Right lobe of liver (tissue), 6 donors: Measurements from ENCODE around the gene SEC14L1. TPM values are rescaled to one million over a fixed set of nuclear protein-coding genes. Genes with fewer than 3 reads are reported as not detected.
A peak's percentile ranks its signal among the peaks of the same experiment; 100 is the strongest.
"Not testable (repeated sequence)": the region's sequence is repeated elsewhere in the genome, so short reads cannot be mapped to it uniquely, and the experiment has no call there.

Source experiments
- ATAC-seq, 4 donors: fragments of 200-7000 bp; cut with Tn5 transposase; one replicate each; pipeline ENCODE4 v1.9.1; 2020; ENCODE audit warnings: mild to moderate bottlenecking in 4 of 4, moderate library complexity in 4 of 4
- DNase-seq, 3 donors: peaks; one replicate each; pipeline ENCODE4 v3.0.0-alpha.2; 2020
- H3K27ac ChIP-seq, 3 donors: fragments of 200-600 bp; one replicate each; pipeline ENCODE4 v1.8.0; 2022
- H3K27me3 ChIP-seq, 2 donors: fragments of 200-600 bp; one replicate each; pipeline ENCODE4 v1.8.0; 2022
- H3K36me3 ChIP-seq, 4 donors: fragments of 200-600 bp; sonication (generic) in 1 of 4; one replicate each; pipeline versions ENCODE4 v1.5.1 to v1.8.0; 2017 to 2022; ENCODE audit warnings: control low read depth in 1 of 4
- H3K4me1 ChIP-seq, 4 donors: fragments of 200-600 bp; sonication (generic) in 1 of 4; one replicate each; pipeline versions ENCODE4 v1.5.1 to v1.8.0; 2017 to 2022; ENCODE audit warnings: control low read depth in 1 of 4
- H3K4me3 ChIP-seq, 3 donors: fragments of 200-600 bp; one replicate each; pipeline ENCODE4 v1.8.0; 2022
- H3K9me3 ChIP-seq, 4 donors: fragments of 200-600 bp; sonication (generic) in 1 of 4; one replicate each; pipeline versions ENCODE4 v1.5.1 to v1.8.0; 2017 to 2022; ENCODE audit warnings: control low read depth in 1 of 4
- POLR2A ChIP-seq: fragments of 450-650 bp; IDR thresholded peaks from one replicate; pipeline ENCODE4 v1.6.1; 2017; ENCODE audit warnings: antibody characterized with exemption, mild to moderate bottlenecking
- WGBS: methylation state at CpG from one replicate; pipeline ENCODE4 v1.1.6; 2018; ENCODE audit warnings: low coverage, low lambda C conversion rate; ENCODE audit not compliant: insufficient coverage; ENCODE audit errors: missing lambda C conversion rate; 5-methylcytosine and 5-hydroxymethylcytosine counted together
- intact Hi-C, 2 donors: fragments of 100-400 bp; cut with DNase I; formaldehyde crosslinking; loops; one replicate each; pipeline versions ENCODE4 v1.11.2 to v1.14.1; 2022
- total RNA-seq, 6 experiments: library from RNA; depleted of rRNA in 2 of 6; stranded (reverse); fragments of >200 nt in 2 of 6; fragmentation: NEBNext Ultra II Directional in 3 of 6; extraction: Animal tissue kit (Norgen Biotek cat#: 25700) in 3 of 6; gene quantifications; one replicate each; pipeline versions ENCODE4 v1.1.0 to v1.2.4, GENCODE V29; 2016 to 2023
- TF ChIP-seq, protein P1 (sequence below), 4 donors: fragments of 200-600 bp in 3 of 4; fragments of 450-650 bp in 1 of 4; IDR thresholded peaks; one replicate each; pipeline versions ENCODE4 v1.5.1 to v1.8.0; 2016 to 2022; ENCODE audit warnings: antibody characterized with exemption in 4 of 4, mild to moderate bottlenecking in 2 of 4
- donor health status: DM: no; HTN: yes; CAD: no.
- donor health status: DM: no; HTN: no; CAD: no.
- donor health status: DM: no; HTN: no; CAD: no.
- donor health status: DM: no; HTN: yes; CAD: no.
- donor health status: DM: no; HTN: yes; CAD: no.

The SEC14L1 gene
- total RNA-seq, 6 experiments from 2014 or later = 21.5 to 44.4 (median 24.9) TPM

DNA sequence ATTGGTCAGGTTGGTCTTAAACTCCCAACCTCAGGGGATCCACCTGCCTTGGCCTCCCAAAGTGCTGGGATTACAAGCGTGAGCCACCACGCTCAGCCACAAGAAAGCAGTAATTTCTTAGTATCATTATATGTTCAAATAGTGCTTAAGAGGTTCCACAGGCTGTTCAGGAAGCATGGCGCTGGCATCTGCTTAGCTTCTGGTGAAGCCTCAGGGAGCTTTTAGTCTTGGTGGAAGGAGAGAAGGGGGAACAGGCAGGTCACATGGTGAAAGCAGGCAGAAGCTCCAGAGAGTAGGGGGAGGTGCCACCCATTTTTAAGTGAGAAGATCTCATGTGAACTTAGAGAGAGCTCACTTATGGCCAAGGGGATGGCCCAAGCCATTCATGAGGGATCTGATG lies 3.7 kb upstream of the SEC14L1 start:
- intact Hi-C loops = no loop called here
- no peaks in the 10 kb centered on the region for H3K27me3 ChIP-seq
- no peak overlapping the region for H3K27ac ChIP-seq
- H3K36me3 ChIP-seq = no peaks in the 10 kb centered on the region
- no peak overlapping the region for H3K4me3 ChIP-seq
- TF ChIP-seq, protein P1, sequence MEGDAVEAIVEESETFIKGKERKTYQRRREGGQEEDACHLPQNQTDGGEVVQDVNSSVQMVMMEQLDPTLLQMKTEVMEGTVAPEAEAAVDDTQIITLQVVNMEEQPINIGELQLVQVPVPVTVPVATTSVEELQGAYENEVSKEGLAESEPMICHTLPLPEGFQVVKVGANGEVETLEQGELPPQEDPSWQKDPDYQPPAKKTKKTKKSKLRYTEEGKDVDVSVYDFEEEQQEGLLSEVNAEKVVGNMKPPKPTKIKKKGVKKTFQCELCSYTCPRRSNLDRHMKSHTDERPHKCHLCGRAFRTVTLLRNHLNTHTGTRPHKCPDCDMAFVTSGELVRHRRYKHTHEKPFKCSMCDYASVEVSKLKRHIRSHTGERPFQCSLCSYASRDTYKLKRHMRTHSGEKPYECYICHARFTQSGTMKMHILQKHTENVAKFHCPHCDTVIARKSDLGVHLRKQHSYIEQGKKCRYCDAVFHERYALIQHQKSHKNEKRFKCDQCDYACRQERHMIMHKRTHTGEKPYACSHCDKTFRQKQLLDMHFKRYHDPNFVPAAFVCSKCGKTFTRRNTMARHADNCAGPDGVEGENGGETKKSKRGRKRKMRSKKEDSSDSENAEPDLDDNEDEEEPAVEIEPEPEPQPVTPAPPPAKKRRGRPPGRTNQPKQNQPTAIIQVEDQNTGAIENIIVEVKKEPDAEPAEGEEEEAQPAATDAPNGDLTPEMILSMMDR (IDR thresholded peaks at IDR 0.05) = no peak
- no peak for TF ChIP-seq POLR2A
- no peak for ATAC-seq
- H3K4me1 ChIP-seq = peaks cover 0 to 5% (median 0%) of the 10 kb centered on the region in 4 donors
- WGBS = 66% methylated on average over 3 of the region's 3 CpGs
- no peaks in the 10 kb centered on the region for H3K9me3 ChIP-seq
- DNase-seq = no peak

DNA sequence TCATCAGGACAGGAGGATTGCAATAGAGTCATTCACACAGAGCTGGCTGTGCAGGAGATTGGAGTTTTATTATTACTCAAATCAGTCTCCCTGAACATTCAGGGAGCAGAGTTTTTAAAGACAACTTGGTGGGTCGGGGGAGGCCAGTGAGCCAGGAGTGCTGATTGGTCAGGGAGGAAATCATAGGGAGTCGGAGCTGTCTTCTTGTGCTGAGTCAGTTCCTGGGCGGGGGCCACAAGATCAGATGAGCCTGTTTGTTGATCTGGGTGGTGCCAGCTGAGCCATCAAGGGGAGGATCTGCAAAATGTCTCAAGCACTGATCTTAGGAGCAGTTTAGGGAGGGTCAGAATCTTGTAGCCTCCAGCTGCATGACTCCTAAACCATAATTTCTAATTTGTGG lies 2.9 kb upstream of the SEC14L1 start:
- H3K4me3 ChIP-seq, H3K9me3 ChIP-seq, intact Hi-C loops, H3K36me3 ChIP-seq, H3K4me1 ChIP-seq, ATAC-seq, H3K27me3 ChIP-seq: not testable (repeated sequence)
- peak overlapping the region in 1 of 3 donors; percentile 40 for H3K27ac ChIP-seq
- DNase-seq = peak in 1 of 3 donors; percentile 69
- no CpG with 5 or more reads among the region's 3 CpGs for WGBS

DNA sequence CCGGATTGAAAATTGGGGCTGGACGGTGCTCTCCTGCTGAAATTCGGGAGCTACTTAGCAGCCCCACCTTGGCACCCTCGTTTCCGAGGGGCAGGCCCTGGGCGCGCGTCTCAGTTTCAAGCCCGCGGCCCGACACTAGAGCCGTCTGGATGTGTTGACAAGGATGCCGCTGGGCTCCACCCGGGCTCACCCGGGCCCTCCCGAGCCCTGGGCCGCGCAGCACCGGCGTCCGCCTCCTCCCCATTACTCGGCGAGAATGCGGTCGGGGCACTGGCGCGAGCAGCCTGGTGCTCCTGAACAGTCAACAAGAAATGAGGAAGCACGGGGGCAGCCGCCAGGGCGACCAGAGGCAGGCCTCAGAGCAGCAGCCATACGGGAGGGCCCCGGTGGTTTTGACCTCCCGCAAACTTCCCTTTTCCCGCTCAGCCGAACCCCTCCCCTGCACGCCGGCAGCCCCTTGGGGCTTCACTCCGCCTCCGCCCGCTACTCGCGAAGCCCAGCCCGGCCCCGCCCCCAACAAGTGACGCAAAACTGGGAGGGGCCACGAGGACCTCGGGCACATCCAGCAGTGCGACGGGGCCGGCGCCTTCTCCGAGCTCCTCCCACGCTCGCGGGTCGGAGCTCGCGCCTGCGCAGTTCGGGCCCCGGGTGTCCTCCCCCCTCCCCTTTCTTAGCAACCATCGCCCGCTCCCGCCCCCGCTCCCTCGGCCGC lies 447 bp upstream of the SEC14L1 start:
- Histone ChIP-seq H3K4me3 (peak overlapping the region; percentile 58 to 76 (median 71)), H3K9me3 (no peaks in the 10 kb centered on the region), H3K4me1 (peaks cover 0 to 5% (median under 1%) of the 10 kb centered on the region in 4 donors), H3K27me3 (no peaks in the 10 kb centered on the region), H3K36me3 (peaks cover 0 to 3% (median 0%) of the 10 kb centered on the region in 4 donors), H3K27ac (peak overlapping the region; percentile 80 to 98 (median 87))
- intact Hi-C loops = no loop called here
- TF ChIP-seq POLR2A = peak; percentile 96
- TF ChIP-seq, protein P1 (IDR thresholded peaks at IDR 0.05) = peak in 1 of 4 donors; percentile 18
- DNase-seq (peak; percentile 100), ATAC-seq (peak; percentile 95 to 98 (median 98))
- WGBS = 1% methylated on average over 10 of the region's 67 CpGs

DNA sequence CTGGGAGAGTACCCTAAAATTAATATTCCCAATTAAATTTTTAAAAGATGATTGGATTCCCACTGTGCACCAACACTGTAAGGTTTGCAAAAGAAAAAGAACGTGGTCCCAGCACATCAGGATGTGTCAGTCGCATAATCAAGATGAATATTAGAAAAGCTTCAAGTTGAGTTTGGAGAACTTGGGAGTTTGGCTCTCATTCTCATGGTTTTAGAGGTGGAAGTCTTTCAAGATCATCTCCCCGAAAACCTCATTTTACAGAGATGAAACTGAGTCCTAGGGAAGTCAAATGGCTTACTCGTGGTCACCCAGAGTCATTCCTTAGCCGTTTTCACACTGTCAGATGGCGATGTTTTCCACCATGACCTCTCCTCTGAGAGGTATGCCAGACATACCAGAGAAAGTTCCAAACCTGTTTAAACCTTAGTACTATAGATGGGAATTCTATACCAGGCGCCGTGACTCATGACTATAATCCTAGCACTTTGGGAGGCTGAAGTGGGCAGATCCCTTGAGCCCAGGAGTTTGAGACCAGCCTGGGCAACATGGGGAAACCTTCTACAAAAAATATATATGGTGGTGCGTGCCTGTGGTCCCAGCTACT lies 1.2 kb downstream of the SEC14L1 start:
- DNase-seq = no peak
- peak overlapping the region; percentile 71 to 76 (median 75) for H3K4me3 ChIP-seq
- intact Hi-C loops = no loop called here
- peak overlapping the region; percentile 69 to 90 (median 70) for H3K27ac ChIP-seq
- ATAC-seq = no peak
- WGBS = 76% methylated on average over 6 of the region's 9 CpGs
- H3K4me1 ChIP-seq = peaks cover 0 to 14% (median 4%) of the 10 kb centered on the region in 4 donors
- H3K36me3 ChIP-seq = peaks cover 0 to 3% (median 0%) of the 10 kb centered on the region in 4 donors
- no peaks in the 10 kb centered on the region for H3K27me3 ChIP-seq
- TF ChIP-seq POLR2A = no peak
- TF ChIP-seq, protein P1 (IDR thresholded peaks at IDR 0.05) = no peak
- H3K9me3 ChIP-seq = no peaks in the 10 kb centered on the region

DNA sequence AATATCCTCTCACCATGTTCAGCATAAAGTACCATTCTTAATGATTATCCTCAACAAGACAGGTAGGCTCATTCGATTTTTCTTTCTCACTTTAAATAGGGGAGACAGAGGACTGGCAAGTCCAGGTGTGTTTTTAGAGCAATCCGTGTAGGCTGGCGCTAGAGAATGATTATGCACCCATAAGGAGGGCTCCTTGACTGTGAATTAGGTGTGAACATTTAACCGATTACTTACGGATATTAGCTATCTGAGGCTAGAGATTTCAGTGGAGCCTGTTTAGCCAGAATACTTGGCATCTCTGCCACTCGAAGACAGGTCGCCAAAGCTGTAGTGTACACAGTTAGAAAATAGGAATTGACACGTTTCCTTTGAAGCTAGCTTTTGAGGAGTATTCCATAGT lies 1.9 kb downstream of the SEC14L1 start:
- H3K4me3 ChIP-seq = peak overlapping the region; percentile 14 to 76 (median 71)
- WGBS = 60% methylated on average over 6 of the region's 8 CpGs
- H3K4me1 ChIP-seq = peaks cover 0 to 22% (median 4%) of the 10 kb centered on the region in 4 donors
- ATAC-seq (no peak), DNase-seq (no peak)
- no peak for TF ChIP-seq POLR2A
- TF ChIP-seq, protein P1 (IDR thresholded peaks at IDR 0.05) = no peak
- no peaks in the 10 kb centered on the region for H3K9me3 ChIP-seq
- H3K36me3 ChIP-seq = peaks cover 0 to 3% (median 0%) of the 10 kb centered on the region in 4 donors
- intact Hi-C loops = no loop called here
- no peaks in the 10 kb centered on the region for H3K27me3 ChIP-seq
- peak overlapping the region; percentile 69 to 90 (median 70) for H3K27ac ChIP-seq
